SK-N-SH (cell line): ENCODE measurements around the gene TSHR.

Source experiments
- CTCF ChIP-seq: fragments of 200-600 bp; sonication (generic); IDR thresholded peaks from 2 replicates; pipeline ENCODE4 v1.6.1; 2017; ENCODE audit warnings: antibody characterized with exemption, mild to moderate bottlenecking, moderate library complexity
- EP300 ChIP-seq, 2 experiments: IDR thresholded peaks; 2 replicates each; pipeline versions ENCODE4 v1.4.0 to v1.6.1; 2012; ENCODE audit warnings: borderline replicate concordance in 1 of 2, low read depth in 1 of 2, low read length in 1 of 2
- EZH2phosphoT487 ChIP-seq: fragments of 200-600 bp; sonication (generic); IDR thresholded peaks from 2 replicates; pipeline ENCODE4 v1.6.1; 2017; ENCODE audit warnings: low read depth, mixed run types, mild to moderate bottlenecking, antibody characterized with exemption, moderate library complexity, borderline replicate concordance
- NFIC ChIP-seq: IDR thresholded peaks from 2 replicates; pipeline ENCODE4 v1.4.0; 2012; ENCODE audit warnings: borderline replicate concordance
- POLR2AphosphoS5 ChIP-seq: IDR thresholded peaks from 2 replicates; pipeline ENCODE4 v1.6.1; 2012; ENCODE audit warnings: low read depth, low read length
- RAD21 ChIP-seq: IDR thresholded peaks from 2 replicates; pipeline ENCODE4 v1.6.1; 2012; ENCODE audit warnings: mild to moderate bottlenecking, low read length
- TAF1 ChIP-seq: IDR thresholded peaks from 2 replicates; pipeline ENCODE4 v1.6.1; 2012; ENCODE audit warnings: low read depth, mild to moderate bottlenecking, low read length, moderate library complexity, borderline replicate concordance

- no peak for TF ChIP-seq RAD21
- TF ChIP-seq EP300 (IDR thresholded peaks at IDR 0.05; ENCODE audit: borderline replicate concordance in 1 of 2, low read depth in 1 of 2, low read length in 1 of 2), result no peak
- TF ChIP-seq EZH2phosphoT487, result no peak
- no peak for TF ChIP-seq TAF1
- no peak for TF ChIP-seq POLR2AphosphoS5
- TF ChIP-seq CTCF, result no peak
- TF ChIP-seq NFIC, result no peak
Measured at GRCh38 chr14:81005540-81006228, 50.3 kb downstream of the TSHR start.
